Left lobe of liver (tissue), 2 donors: ENCODE results near the gene FGF11. TPM values are rescaled to one million over a fixed set of nuclear protein-coding genes. Genes with fewer than 3 reads are reported as not detected.

ENCODE experiments used
- ATAC-seq: fragments of 200-7000 bp; cut with Tn5 transposase; one replicate; pipeline ENCODE4 v1.9.1; 2020; ENCODE audit warnings: mild to moderate bottlenecking, moderate library complexity
- DNase-seq: peaks from one replicate; pipeline ENCODE4 v3.0.0-alpha.2; 2020; ENCODE audit warnings: low spot score
- total RNA-seq: library from RNA; stranded (reverse); gene quantifications from one replicate; pipeline ENCODE4 v1.2.1, GENCODE V29; 2021
- donor health status: DM: no; HTN: no; CAD: no; lungs with moderate emphysema.
- donor health status: DM: no; HTN: yes; CAD: no.

Gene FGF11
- total RNA-seq, 1 donor from 2014 or later, result 0.86 TPM

- no peak for ATAC-seq
Observed at GRCh38 chr17:7427549-7427948, 11.8 kb upstream of the FGF11 start.

DNA sequence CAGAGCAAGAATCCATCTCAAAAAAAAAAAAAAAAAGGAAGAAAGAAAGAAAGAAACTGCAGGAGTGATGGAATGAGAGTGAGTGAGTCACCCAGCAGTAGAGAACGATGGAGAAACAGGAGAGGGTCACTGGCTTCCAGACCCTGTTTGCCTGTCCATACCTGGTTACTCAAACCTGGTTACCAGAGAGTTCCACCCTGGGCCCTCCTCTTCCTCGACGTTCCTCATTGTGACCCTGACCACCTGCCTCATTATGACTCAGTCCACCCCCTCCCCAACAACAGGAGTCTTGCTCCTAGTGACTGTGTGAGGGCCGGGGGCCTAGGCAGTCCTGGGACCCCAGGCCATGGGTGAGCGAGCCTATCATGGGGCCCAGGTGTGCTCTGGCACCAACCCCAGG, 10.8 kb upstream of the FGF11 start, which contains the start of gene SPEM3:
TSS of gene SPEM3 (plus strand) at position 301 of the 400 bp plus-strand sequence. CDS start at position 347, 46 bp downstream.
- ATAC-seq (no peak), DNase-seq (no peak)

More at GRCh38 chr17:7427549-7427948, 11.8 kb upstream of the FGF11 start:
- no peak for DNase-seq

DNA sequence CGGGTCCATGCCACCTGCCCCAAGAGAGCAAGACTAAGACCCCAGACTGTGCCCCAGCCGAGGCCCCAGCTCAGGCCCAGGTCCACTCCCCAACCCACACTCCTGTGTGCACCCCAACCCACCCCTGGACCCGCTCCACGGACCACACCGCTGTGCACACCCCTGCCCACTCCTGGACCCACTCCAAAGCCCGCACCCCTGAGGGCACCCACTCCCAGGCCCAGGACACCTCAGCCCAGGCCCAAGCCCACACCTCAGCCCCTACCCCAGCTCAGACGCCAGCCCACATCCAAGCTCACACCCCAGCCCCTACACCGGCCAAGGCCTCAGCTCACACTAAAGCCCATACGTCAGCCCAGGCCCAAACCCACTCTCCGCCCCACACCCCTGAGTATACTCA, 9.6 kb upstream of the FGF11 start:
- DNase-seq (no peak), ATAC-seq (no peak)

- DNase-seq, result no peak
- ATAC-seq, result no peak
Observed at GRCh38 chr17:7431231-7431630, 8.1 kb upstream of the FGF11 start.

DNA sequence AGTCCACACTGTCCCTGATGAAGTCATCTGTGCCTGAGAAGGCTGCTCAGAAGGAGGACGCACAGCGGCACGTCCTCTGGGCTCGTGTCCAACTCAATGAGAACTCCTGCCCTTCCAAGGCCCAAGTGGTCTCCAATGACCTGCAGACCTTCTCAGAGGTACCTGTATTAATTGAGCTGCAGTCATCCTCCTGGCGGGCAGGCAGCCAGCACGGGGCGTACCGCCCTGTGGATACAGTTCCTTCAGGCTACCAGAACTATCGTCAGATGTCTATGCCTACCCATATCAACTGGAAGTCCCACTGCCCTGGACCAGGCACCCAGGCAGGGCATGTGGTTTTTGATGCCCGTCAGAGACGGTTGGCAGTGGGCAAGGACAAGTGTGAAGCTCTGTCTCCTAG, 7.0 kb upstream of the FGF11 start:
- ATAC-seq (no peak), DNase-seq (no peak)

DNA sequence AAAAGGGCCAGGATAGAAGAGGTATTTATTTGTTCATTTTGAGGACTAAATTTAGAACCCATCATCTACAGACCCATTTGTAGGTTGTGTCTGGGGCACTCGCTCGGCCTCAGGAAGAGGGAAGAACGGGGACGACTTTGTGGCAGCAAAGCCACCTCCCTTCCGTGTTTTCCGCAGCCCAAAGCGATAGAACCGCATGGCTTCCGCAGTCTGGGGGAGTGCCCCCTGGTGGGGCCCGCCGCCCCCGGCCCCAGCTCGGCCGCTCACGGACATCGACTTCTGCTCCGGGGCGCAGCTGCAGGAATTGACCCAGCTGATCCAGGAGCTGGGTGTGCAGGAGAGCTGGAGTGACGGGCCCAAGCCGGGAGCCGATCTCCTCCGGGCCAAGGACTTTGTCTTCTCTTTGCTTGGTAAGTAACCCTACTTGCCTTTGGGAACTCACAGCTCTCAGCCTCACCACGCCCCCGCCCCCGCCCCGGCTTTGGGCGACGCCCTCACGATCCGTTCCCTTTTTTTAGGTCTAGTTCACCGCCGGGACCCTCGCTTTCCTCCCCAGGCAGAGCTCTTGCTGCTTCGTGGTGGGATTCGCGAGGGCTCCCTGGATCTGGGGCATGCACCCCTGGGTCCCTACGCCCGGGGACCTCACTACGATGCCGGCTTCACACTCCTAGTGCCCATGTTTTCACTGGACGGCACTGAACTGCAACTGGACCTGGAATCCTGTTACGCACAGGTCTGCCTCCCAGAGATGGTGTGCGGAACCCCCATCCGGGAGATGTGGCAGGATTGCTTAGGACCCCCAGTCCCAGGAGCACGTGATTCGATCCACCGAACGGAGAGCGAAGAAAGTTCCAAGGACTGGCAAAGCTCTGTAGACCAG, 3.4 kb upstream of the FGF11 start:
- ATAC-seq (peak; percentile 3), DNase-seq (peak; percentile 64)

DNA sequence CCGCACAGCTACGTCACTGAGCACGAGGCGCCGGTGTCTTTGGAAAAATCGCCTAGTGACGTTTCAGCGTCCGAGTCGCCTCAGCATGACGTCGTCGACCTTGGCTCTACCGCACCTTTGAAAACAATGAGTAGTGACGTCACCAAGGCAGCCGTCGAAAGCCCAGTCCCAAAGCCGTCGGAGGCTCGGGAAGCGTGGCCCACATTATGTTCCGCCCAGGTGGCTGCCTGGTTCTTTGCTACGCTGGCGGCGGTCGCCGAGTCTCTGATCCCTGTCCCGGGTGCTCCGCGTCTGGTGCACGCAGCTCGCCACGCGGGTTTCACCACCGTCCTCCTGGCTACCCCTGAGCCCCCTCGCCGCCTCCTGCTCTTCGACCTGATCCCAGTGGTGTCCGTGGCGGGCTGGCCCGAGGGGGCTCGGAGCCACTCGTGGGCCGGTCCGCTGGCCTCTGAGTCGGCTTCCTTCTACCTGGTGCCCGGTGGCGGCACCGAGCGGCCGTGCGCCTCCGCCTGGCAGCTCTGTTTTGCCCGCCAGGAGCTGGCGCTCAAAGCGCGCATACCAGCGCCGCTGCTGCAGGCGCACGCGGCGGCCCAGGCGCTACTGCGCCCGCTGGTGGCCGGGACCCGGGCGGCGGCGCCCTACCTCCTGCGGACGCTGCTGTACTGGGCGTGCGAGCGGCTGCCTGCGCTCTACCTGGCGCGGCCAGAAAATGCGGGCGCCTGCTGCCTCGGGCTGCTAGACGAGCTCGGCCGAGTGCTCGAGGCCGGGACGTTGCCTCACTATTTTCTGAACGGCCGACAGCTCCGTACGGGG, 2.5 kb upstream of the FGF11 start:
- ATAC-seq, result peak; percentile 81
- peak; percentile 89 for DNase-seq

- DNase-seq (no peak), ATAC-seq (no peak)
Observed at GRCh38 chr17:7437369-7437863, 1.9 kb upstream of the FGF11 start.

GRCh38 chr17:7437950-7438614, 1.2 kb upstream of the FGF11 start:
- ATAC-seq (no peak), DNase-seq (peak; percentile 67)

DNA sequence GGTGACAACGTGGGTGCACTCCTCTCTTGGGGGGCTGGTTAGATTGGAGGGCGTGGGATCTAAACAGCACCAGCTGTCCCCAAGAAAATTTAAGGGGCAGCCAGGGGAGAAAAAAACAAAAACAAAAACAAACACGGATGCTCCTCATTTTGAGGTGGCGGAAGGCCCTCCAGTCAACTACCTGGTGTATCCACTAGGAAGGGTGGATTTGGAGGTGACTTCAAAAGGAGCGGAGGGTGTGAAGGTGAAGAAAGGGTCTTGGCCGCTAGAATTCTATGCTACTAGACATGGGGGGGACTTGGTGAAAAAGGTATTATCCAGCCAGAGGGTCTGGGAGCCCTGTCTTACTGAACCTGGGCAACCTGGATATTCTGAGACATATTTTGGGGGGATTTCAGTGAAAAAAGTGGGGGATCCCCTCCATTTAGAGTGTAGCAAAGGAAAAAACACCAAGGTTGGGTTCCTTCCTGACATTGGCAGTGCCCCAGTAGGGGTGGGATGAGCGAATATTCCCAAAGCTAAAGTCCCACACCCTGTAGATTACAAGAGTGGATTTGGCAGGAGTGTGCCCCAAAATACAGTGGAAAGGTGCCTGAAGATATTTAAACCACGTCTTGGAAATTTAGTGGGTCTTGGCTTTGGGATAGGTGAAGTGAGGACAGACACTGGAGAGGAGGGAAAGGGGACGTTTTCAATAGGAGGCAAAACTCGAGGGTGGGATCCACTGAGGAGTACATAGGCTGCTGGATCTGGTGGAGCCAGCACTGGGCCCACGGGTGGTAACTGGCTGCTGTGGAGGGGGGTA, 454 bp upstream of the FGF11 start:
- DNase-seq, result no peak
- no peak for ATAC-seq

DNA sequence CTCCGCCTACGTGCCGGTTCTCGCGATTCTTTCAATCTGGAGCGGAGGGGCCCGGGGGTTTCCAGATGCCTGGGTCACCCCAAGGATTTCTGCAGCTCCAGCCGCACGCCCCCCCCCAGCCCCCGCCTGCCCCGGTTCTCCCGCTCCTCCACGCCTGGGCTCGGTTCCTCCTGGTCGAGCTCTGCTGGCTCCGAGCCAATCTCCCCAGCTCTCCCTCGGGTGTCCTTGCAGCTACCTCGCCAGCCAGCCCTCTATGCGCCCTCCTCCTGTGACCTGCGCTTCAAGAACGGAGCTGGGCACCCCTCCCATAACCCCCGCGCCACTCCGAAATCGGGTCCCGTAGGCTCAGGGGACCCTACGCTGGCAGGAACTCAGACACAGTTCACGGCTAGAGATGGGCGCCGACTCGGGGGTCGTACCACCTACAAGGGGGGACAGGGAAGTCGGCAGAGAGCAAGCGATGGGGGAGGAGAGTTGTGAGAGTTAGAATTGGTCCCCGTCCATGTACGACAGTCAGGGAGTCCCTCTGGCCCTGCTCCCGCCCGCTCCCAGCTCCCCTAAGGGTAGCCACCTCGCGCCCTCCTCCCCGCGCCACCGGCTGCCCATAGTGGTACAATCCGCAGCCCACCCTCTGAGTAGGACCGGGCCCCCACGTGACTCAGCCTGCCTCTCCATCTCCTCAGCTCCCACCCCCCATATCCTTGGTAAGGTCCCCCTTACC, 961 bp downstream of the FGF11 start:
- ATAC-seq (no peak), DNase-seq (peak; percentile 62)

GRCh38 chr17:7440834-7441195, 1.5 kb downstream of the FGF11 start:
- ATAC-seq, result peak; percentile 21
- DNase-seq, result peak; percentile 76

DNA sequence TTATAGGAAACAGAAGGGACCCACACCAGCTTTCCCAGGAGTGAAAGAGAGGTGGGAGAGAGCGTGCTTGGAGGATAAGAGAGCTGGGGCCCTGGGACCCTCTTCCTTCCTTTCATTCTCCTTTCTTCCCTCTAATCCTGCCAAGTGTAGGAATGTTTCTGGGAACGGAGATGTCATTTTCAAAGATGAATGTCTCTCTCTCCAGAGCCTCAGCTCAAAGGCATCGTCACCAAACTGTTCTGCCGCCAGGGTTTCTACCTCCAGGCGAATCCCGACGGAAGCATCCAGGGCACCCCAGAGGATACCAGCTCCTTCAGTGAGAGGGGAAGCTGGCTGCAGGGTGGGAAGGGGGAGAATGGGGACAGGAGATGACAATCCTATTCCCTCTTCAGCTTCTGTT, 2.0 kb downstream of the FGF11 start:
- ATAC-seq, result no peak
- no peak for DNase-seq

DNA sequence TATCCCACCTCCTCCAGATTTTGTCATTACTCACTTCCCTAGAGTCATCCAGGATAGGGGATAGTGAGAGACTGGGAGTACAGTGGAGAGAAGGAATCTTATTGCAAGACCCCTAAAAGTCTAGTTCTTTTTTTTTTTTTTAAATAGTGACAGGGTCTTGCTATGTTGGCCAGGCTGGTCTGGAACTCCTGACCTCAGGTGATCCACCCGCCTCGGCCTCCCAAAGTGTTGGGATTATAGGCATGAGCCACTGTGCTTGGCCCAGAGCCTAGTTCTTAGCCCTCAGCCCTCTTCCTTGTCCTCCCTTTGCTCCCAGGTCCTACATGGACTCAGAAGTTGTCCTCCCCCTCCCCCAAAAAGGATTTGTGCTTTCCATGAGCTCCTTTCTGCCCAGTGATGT, 2.8 kb downstream of the FGF11 start:
- no peak for DNase-seq
- no peak for ATAC-seq

- ATAC-seq, result no peak
- no peak for DNase-seq
Observed at GRCh38 chr17:7443499-7444485, 4.5 kb downstream of the FGF11 start.

GRCh38 chr17:7444682-7445618, 5.6 kb downstream of the FGF11 start, which contains the start of gene CHRNB1:
Gene CHRNB1, plus strand, starts transcription at chr17:7445061. Its CDS starts 67 bp downstream, at chr17:7445128.
- peak; percentile 95 for DNase-seq
- peak; percentile 93 for ATAC-seq

- ATAC-seq (peak; percentile 87), DNase-seq (peak; percentile 89)
Observed at GRCh38 chr17:7445619-7445968, 6.3 kb downstream of the FGF11 start.
